Esophagus muscularis mucosa (tissue), 4 donors: ENCODE measurements around the gene NKX3-2. TPM values are rescaled to one million over a fixed set of nuclear protein-coding genes. Genes with fewer than 3 reads are reported as not detected.

Experiments
- DNase-seq: peaks from one replicate; pipeline ENCODE4 v3.0.0-alpha.2; 2017; ENCODE audit errors: extremely low spot score
- H3K27ac ChIP-seq, 4 donors: fragments of 200-600 bp; sonication (generic); replicated peaks in 1 of 4; 1 replicate in 3 of 4; 2 replicates in 1 of 4; pipeline ENCODE4 v1.5.1; 2016 to 2019; ENCODE audit warnings: mild to moderate bottlenecking in 1 of 4
- H3K27me3 ChIP-seq, 4 donors: fragments of 200-600 bp; sonication (generic); one replicate each; pipeline versions ENCODE4 v1.5.1 to v1.6.0; 2016 to 2019
- H3K36me3 ChIP-seq, 4 donors: fragments of 200-600 bp; sonication (generic); one replicate each; pipeline ENCODE4 v1.5.1; 2016 to 2019
- H3K4me1 ChIP-seq, 4 donors: fragments of 200-600 bp; sonication (generic); one replicate each; pipeline ENCODE4 v1.5.1; 2016 to 2019
- H3K4me3 ChIP-seq, 4 donors: fragments of 200-600 bp; sonication (generic); 1 replicate in 2 of 4; 2 replicates in 2 of 4; pipeline ENCODE4 v1.5.1; 2016 to 2019; ENCODE audit warnings: mild to moderate bottlenecking in 4 of 4, moderate library complexity in 1 of 4
- H3K9me3 ChIP-seq, 4 donors: fragments of 200-600 bp; sonication (generic); 1 replicate in 3 of 4; 2 replicates in 1 of 4; pipeline ENCODE4 v1.5.1; 2016 to 2019
- EP300 ChIP-seq: sonication (generic); formaldehyde crosslinking; IDR thresholded peaks from one replicate; pipeline ENCODE4 v1.6.1; 2017; ENCODE audit warnings: antibody characterized with exemption
- POLR2A ChIP-seq: fragments of 450-650 bp; IDR thresholded peaks from one replicate; pipeline ENCODE4 v1.6.1; 2017; ENCODE audit warnings: antibody characterized with exemption, moderate library complexity, mild to moderate bottlenecking, low read depth
- POLR2AphosphoS5 ChIP-seq, 2 donors: sonication (generic); formaldehyde crosslinking; IDR thresholded peaks; one replicate each; pipeline ENCODE4 v1.6.1; 2017; ENCODE audit warnings: antibody characterized with exemption in 2 of 2
- WGBS: methylation state at CpG from one replicate; pipeline ENCODE4 v1.1.5; 2018; 5-methylcytosine and 5-hydroxymethylcytosine counted together
- intact Hi-C: fragments of 100-400 bp; cut with DNase I; formaldehyde crosslinking; loops from one replicate; pipeline ENCODE4 v1.15.1; 2023
- total RNA-seq, 4 donors: library from RNA; depleted of rRNA; stranded (reverse); fragments of >200 nt; gene quantifications; one replicate each; pipeline versions ENCODE4 v1.1.0 to v1.2.1, GENCODE V29; 2016
- TF ChIP-seq, protein P1 (sequence below), 3 experiments: fragments of 200-600 bp in 2 of 3; fragments of 450-650 bp in 1 of 3; sonication (generic) in 2 of 3; IDR thresholded peaks; one replicate each; pipeline ENCODE4 v1.5.1; 2017 to 2019; ENCODE audit warnings: antibody characterized with exemption in 3 of 3, mild to moderate bottlenecking in 2 of 3, moderate library complexity in 1 of 3

The NKX3-2 gene
- total RNA-seq, 4 donors from 2014 or later = 1.2 to 7.0 (median 4.7) TPM

DNA sequence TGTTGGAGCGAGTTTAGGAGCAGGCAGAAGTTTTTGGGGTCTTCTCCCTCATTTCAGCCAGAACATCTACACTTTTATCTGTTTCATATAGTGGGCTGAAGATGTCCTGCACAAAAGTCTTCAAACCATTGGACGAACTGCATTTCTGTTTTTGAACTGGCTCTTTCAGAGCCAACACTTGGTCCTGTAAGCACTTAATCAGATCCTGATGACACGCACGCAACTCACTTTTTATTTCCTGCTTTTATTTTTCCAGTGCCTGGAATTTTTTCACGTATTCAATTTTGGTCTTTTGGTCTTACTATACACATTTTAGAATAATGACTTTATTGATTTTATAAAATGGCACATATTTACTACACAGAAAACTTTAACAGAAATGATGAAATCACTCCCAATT is 40.2 kb upstream of the NKX3-2 start:
- H3K27ac ChIP-seq = no peak overlapping the region
- no peak for DNase-seq
- no peak for TF ChIP-seq POLR2AphosphoS5 (IDR thresholded peaks at IDR 0.05)
- no peak overlapping the region for H3K4me3 ChIP-seq
- no peaks in the 10 kb centered on the region for H3K27me3 ChIP-seq
- 90% methylated on average over 5 of the region's 5 CpGs for WGBS
- peaks cover 70 to 100% (median 80%) of the 10 kb centered on the region in 4 donors for H3K36me3 ChIP-seq
- intact Hi-C loops = no loop called here
- no peaks in the 10 kb centered on the region for H3K4me1 ChIP-seq
- H3K9me3 ChIP-seq = no peaks in the 10 kb centered on the region

DNA sequence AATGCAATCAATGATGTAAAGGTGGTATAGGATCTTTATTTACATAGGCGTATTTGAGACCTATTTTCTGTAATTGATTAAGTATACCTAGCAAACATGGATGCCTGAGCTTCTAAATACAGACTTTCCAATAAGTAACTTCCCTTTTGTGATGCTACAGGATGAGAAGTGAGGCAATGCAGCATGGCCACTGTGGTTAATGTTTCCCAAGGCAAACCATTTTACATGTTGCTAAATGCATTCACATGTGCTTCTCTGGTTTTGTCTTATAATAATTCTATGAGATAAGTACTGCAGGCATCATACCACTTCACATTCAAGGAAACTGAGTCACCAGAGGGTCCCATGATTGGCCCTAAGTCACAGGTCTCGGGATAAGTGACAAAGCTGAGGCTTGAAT is 35.7 kb upstream of the NKX3-2 start:
- 92% methylated on average over 2 of the region's 2 CpGs for WGBS
- peaks cover 62 to 100% (median 85%) of the 10 kb centered on the region in 4 donors for H3K36me3 ChIP-seq
- H3K4me1 ChIP-seq = no peaks in the 10 kb centered on the region
- intact Hi-C loops = no loop called here
- H3K4me3 ChIP-seq = no peak overlapping the region
- H3K9me3 ChIP-seq = no peaks in the 10 kb centered on the region
- DNase-seq = no peak
- TF ChIP-seq EP300 (no peak), POLR2A (no peak), POLR2AphosphoS5 (IDR thresholded peaks at IDR 0.05) (no peak)
- TF ChIP-seq, protein P1, sequence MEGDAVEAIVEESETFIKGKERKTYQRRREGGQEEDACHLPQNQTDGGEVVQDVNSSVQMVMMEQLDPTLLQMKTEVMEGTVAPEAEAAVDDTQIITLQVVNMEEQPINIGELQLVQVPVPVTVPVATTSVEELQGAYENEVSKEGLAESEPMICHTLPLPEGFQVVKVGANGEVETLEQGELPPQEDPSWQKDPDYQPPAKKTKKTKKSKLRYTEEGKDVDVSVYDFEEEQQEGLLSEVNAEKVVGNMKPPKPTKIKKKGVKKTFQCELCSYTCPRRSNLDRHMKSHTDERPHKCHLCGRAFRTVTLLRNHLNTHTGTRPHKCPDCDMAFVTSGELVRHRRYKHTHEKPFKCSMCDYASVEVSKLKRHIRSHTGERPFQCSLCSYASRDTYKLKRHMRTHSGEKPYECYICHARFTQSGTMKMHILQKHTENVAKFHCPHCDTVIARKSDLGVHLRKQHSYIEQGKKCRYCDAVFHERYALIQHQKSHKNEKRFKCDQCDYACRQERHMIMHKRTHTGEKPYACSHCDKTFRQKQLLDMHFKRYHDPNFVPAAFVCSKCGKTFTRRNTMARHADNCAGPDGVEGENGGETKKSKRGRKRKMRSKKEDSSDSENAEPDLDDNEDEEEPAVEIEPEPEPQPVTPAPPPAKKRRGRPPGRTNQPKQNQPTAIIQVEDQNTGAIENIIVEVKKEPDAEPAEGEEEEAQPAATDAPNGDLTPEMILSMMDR (IDR thresholded peaks at IDR 0.05) = no peak
- H3K27me3 ChIP-seq = no peaks in the 10 kb centered on the region
- no peak overlapping the region for H3K27ac ChIP-seq

DNA sequence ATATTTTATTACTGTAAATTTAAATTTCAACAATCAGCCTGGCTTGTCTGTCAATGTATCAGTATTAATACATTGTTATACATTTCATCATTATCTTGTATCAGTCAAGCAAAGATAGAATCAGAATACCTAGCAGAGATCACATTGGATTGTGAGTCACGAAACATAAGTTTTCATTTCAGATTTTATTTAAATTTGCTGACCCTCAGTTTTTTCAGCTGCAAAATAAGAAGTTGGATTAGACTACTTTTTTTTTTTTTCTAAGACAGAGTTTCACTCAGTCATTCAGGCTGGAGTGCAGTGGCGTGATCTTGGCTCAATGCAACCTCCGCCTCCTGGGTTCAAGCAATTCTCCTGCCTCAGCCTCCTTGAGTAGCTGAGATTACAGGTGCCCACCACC is 33.4 kb upstream of the NKX3-2 start:
- Histone ChIP-seq H3K27me3 (no peaks in the 10 kb centered on the region), H3K4me3 (no peak overlapping the region), H3K4me1 (no peaks in the 10 kb centered on the region), H3K27ac (no peak overlapping the region), H3K36me3 (peaks cover 73 to 100% (median 97%) of the 10 kb centered on the region in 4 donors), H3K9me3 (no peaks in the 10 kb centered on the region)
- intact Hi-C loops = no loop called here
- TF ChIP-seq POLR2AphosphoS5 (IDR thresholded peaks at IDR 0.05) (no peak), EP300 (no peak), POLR2A (no peak)
- TF ChIP-seq, protein P1 (IDR thresholded peaks at IDR 0.05) = no peak
- 97% methylated on average over 3 of the region's 3 CpGs for WGBS
- DNase-seq = no peak

DNA sequence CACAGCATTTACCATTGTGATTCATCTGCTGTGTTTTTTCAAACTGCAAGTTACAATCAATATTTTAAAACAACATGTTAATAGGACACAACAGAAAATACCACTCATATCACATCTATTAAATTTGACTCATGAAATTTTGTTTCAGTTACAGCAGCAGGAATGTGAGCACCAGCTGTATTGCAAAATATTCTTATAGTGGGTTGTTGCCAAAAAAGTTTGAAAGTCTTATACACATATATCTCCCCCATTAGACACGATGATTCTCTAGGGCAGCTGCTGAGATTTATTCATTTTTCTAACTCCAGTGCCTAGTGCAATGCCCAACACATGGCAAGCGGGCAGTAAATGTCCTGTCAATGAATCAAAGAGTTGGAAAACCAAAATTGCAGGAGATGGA is 26.6 kb upstream of the NKX3-2 start:
- Histone ChIP-seq H3K4me3 (no peak overlapping the region), H3K4me1 (no peaks in the 10 kb centered on the region), H3K27ac (no peak overlapping the region), H3K27me3 (no peaks in the 10 kb centered on the region), H3K9me3 (no peaks in the 10 kb centered on the region), H3K36me3 (peaks cover 55 to 87% (median 71%) of the 10 kb centered on the region in 4 donors)
- no peak for TF ChIP-seq POLR2A
- 83% methylated on average over 2 of the region's 2 CpGs for WGBS
- no peak for DNase-seq
- intact Hi-C loops = no loop called here

DNA sequence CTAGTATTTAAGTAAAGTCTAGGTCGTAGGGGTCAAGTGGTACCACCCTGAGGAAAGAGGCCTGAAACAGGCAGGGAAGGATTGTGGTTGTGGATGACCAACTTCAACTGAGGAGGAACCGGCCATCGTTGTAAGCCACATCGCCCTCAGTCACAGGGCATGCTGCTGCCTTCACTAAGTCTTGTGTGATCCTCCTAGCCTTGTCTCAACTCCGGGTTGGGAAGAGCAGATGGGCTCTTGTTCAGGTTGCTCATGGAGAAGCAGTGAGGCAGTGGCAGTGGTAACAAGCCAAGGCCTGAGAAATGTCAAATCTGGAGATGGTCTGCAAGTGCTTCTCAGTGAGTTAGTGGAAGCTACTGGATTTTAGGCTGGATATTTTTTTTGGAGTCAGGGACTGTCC is 22.8 kb upstream of the NKX3-2 start:
- intact Hi-C loops = no loop called here
- H3K4me1 ChIP-seq = no peaks in the 10 kb centered on the region
- no peak overlapping the region for H3K4me3 ChIP-seq
- no peaks in the 10 kb centered on the region for H3K27me3 ChIP-seq
- no peak for TF ChIP-seq POLR2A
- 91% methylated on average over 5 of the region's 5 CpGs for WGBS
- no peak overlapping the region for H3K27ac ChIP-seq
- DNase-seq = no peak
- peaks cover 24 to 49% (median 35%) of the 10 kb centered on the region in 4 donors for H3K36me3 ChIP-seq
- H3K9me3 ChIP-seq = no peaks in the 10 kb centered on the region

DNA sequence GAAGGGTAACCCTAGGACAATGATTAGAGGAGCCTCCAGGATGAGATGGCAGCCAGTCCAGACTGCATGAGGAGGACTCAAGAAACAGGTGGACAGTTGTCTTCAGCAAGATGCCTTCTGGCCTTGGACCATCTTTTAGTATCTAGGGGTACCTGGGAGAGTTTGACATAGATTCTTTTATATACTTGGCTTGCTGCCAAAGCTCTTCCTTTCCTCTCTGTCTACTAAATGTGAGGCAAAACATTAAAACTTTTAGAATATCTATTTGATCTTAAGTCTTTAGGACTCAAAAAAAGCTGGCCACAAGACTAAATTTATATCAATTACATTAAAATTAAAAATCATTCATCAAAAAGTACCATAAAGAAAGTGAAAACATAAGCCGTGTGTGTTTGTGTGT is 18.6 kb upstream of the NKX3-2 start:
- 75% methylated on average over 1 of the region's 1 CpG for WGBS
- no peak overlapping the region for H3K27ac ChIP-seq
- no peak for DNase-seq
- peaks cover 0 to 8% (median 2%) of the 10 kb centered on the region in 4 donors for H3K36me3 ChIP-seq
- H3K4me3 ChIP-seq = no peak overlapping the region
- H3K4me1 ChIP-seq = no peaks in the 10 kb centered on the region
- no peaks in the 10 kb centered on the region for H3K27me3 ChIP-seq
- TF ChIP-seq POLR2A (no peak), EP300 (no peak), POLR2AphosphoS5 (IDR thresholded peaks at IDR 0.05) (no peak)
- TF ChIP-seq, protein P1 (IDR thresholded peaks at IDR 0.05) = no peak
- H3K9me3 ChIP-seq = no peaks in the 10 kb centered on the region
- intact Hi-C loops = no loop called here
